Pancreas (tissue), 10 donors: Measurements from ENCODE around the gene PAQR5. TPM values are rescaled to one million over a fixed set of nuclear protein-coding genes. Genes with fewer than 3 reads are reported as not detected.

Source experiments
- ATAC-seq, 4 donors: fragments of 200-7000 bp; cut with Tn5 transposase; one replicate each; pipeline versions ENCODE4 v1.8.0 to v1.9.1; 2020; ENCODE audit warnings: mild to moderate bottlenecking in 4 of 4, moderate library complexity in 4 of 4
- DNase-seq, 6 donors: peaks; one replicate each; pipeline ENCODE4 v3.0.0-alpha.2; 2020
- FAIRE-seq: peaks from 2 replicates; lab custom pipeline; 2012; peaks lifted over from hg19 to GRCh38; lab: Jason Lieb, UNC
- H3K27ac ChIP-seq, 4 donors: fragments of 200-600 bp; sonication (generic); 1 replicate in 3 of 4; 2 replicates in 1 of 4; pipeline versions ENCODE4 v1.5.0 to v1.8.0; 2020
- H3K27me3 ChIP-seq, 4 donors: fragments of 200-600 bp; one replicate each; pipeline ENCODE4 v1.8.0; 2021
- H3K36me3 ChIP-seq, 3 donors: fragments of 200-600 bp; sonication (generic) in 1 of 3; one replicate each; pipeline versions ENCODE4 v1.5.0 to v1.8.0; 2020 to 2021
- H3K4me1 ChIP-seq, 3 donors: fragments of 200-600 bp; one replicate each; pipeline ENCODE4 v1.8.0; 2021
- H3K4me3 ChIP-seq, 4 donors: fragments of 200-600 bp; sonication (generic) in 2 of 4; one replicate each; pipeline versions ENCODE4 v1.5.0 to v1.8.0; 2020 to 2021
- H3K9me3 ChIP-seq, 4 donors: fragments of 200-600 bp; one replicate each; pipeline ENCODE4 v1.8.0; 2021
- CTCF ChIP-seq, 4 donors: fragments of 200-600 bp; sonication (generic) in 3 of 4; IDR thresholded peaks; one replicate each; pipeline versions ENCODE4 v1.5.0 to v1.8.0; 2021; ENCODE audit warnings: antibody characterized with exemption in 4 of 4
- WGBS, 2 donors: extraction: QIAGEN DNeasy Blood & Tissue Kit; methylation state at CpG; one replicate each; pipeline ENCODE4 v1.1.7; 2013; 5-methylcytosine and 5-hydroxymethylcytosine counted together
- intact Hi-C, 3 donors: fragments of 100-400 bp; cut with DNase I; formaldehyde crosslinking; loops; one replicate each; pipeline versions ENCODE4 v1.11.1 to v1.14.2; 2022
- polyA plus RNA-seq, 2 donors: library from polyadenylated mRNA; stranded (reverse); fragments of 200-250 nt; gene quantifications; one replicate each; pipeline ENCODE4 v1.2.3, GENCODE V29; 2013
- total RNA-seq, 6 donors: library from RNA; stranded (reverse); fragmentation: NEBNext Ultra II Directional in 4 of 6; extraction: Animal tissue kit (Norgen Biotek cat#: 25700) in 4 of 6; gene quantifications; one replicate each; pipeline versions ENCODE4 v1.2.1 to v1.2.4, GENCODE V29; 2021 to 2023
- donor health status: healthy with polysubstance abuse.
- donor health status: DM: no; HTN: no; CAD: no; lungs with moderate emphysema.
- donor health status: DM: no; HTN: no; CAD: no.
- donor health status: control.
- donor health status: control.
- donor health status: Bipolar disorder and iron deficiency.
- donor health status: DM: yes; HTN: yes; CAD: no.
- donor health status: DM: no; HTN: no; CAD: no.
- donor health status: DM: no; HTN: no; CAD: no.
- donor health status: DM: yes; HTN: yes; CAD: no.

The PAQR5 gene
- total and polyA plus RNA-seq, 8 donors: 5.2 to 9.4 (median 6.2) TPM

- no peak for ATAC-seq
Measured at GRCh38 chr15:69384626-69385598, 86.2 kb downstream of the PAQR5 start.

GRCh38 chr15:69385831-69386230 lies 87.1 kb downstream of the PAQR5 start:
- ATAC-seq (no peak), DNase-seq (no peak), FAIRE-seq (no peak)
- Histone ChIP-seq H3K27ac (no peak overlapping the region), H3K4me1 (no peaks in the 10 kb centered on the region), H3K36me3 (no peaks in the 10 kb centered on the region), H3K27me3 (no peaks in the 10 kb centered on the region), H3K4me3 (no peak overlapping the region), H3K9me3 (no peaks in the 10 kb centered on the region)
- intact Hi-C loops: no loop called here
- 93 to 95% methylated on average over 2 of the region's 2 CpGs for WGBS, 2 donors
- TF ChIP-seq CTCF (IDR thresholded peaks at IDR 0.05): no peak

More at GRCh38 chr15:69384626-69385598, 86.2 kb downstream of the PAQR5 start:
- DNase-seq (no peak), FAIRE-seq (no peak)
- intact Hi-C loops: no loop called here
- no peak overlapping the region for H3K4me3 ChIP-seq
- no peak overlapping the region for H3K27ac ChIP-seq
- no peaks in the 10 kb centered on the region for H3K4me1 ChIP-seq
- 90 to 91% methylated on average over 12 of the region's 12 CpGs for WGBS, 2 donors
- H3K36me3 ChIP-seq: no peaks in the 10 kb centered on the region
- no peak for TF ChIP-seq CTCF (IDR thresholded peaks at IDR 0.05)
- no peaks in the 10 kb centered on the region for H3K9me3 ChIP-seq
- no peaks in the 10 kb centered on the region for H3K27me3 ChIP-seq

- Histone ChIP-seq H3K27ac (no peak overlapping the region), H3K9me3 (no peaks in the 10 kb centered on the region), H3K4me1 (no peaks in the 10 kb centered on the region), H3K27me3 (no peaks in the 10 kb centered on the region), H3K4me3 (no peak overlapping the region), H3K36me3 (no peaks in the 10 kb centered on the region)
- FAIRE-seq: no peak
- no peak for ATAC-seq
- no peak for TF ChIP-seq CTCF (IDR thresholded peaks at IDR 0.05)
- intact Hi-C loops: no loop called here
- WGBS, 2 donors: 83 to 90% methylated on average over 7 of the region's 7 CpGs
- DNase-seq: no peak
Measured at GRCh38 chr15:69386284-69386683, 87.6 kb downstream of the PAQR5 start.

- no peaks in the 10 kb centered on the region for H3K4me1 ChIP-seq
- no peak for TF ChIP-seq CTCF (IDR thresholded peaks at IDR 0.05)
- WGBS, 2 donors: 83 to 85% methylated on average over 6 of the region's 6 CpGs
- intact Hi-C loops: no loop called here
- ATAC-seq (no peak), DNase-seq (no peak), FAIRE-seq (no peak)
- no peak overlapping the region for H3K27ac ChIP-seq
- H3K4me3 ChIP-seq: no peak overlapping the region
- H3K36me3 ChIP-seq: no peaks in the 10 kb centered on the region
- H3K9me3 ChIP-seq: no peaks in the 10 kb centered on the region
- H3K27me3 ChIP-seq: no peaks in the 10 kb centered on the region
Measured at GRCh38 chr15:69388260-69388705, 89.6 kb downstream of the PAQR5 start.

- DNase-seq (peak in 5 of 6 donors; percentile 60 to 82 (median 69)), FAIRE-seq (no peak), ATAC-seq (peak; percentile 58 to 86 (median 75))
- TF ChIP-seq CTCF (IDR thresholded peaks at IDR 0.05): no peak
- WGBS, 2 donors: 38 to 57% methylated on average over 7 of the region's 7 CpGs
- Histone ChIP-seq H3K27ac (no peak overlapping the region), H3K4me1 (no peaks in the 10 kb centered on the region), H3K4me3 (no peak overlapping the region), H3K27me3 (no peaks in the 10 kb centered on the region), H3K9me3 (no peaks in the 10 kb centered on the region), H3K36me3 (no peaks in the 10 kb centered on the region)
- intact Hi-C loops: no loop called here
Measured at GRCh38 chr15:69389426-69389825, 90.7 kb downstream of the PAQR5 start.
